Measurements from ENCODE around the gene PRKAG1.
A peak's percentile ranks its signal among the peaks of the same experiment; 100 is the strongest.

Gene PRKAG1

GRCh38 chr12:48996794-48997718, 21.5 kb downstream of the PRKAG1 start:
- TF ChIP-seq CTCF (IDR thresholded peaks at IDR 0.05; ENCODE audit: insufficient read depth, missing control alignments), result peak; percentile 74
- DNase-seq (ENCODE audit: insufficient read length, low spot score) (no peak), FAIRE-seq (no peak)

GRCh38 chr12:48995086-48995879, 23.3 kb downstream of the PRKAG1 start:
- DNase-seq (ENCODE audit: insufficient read length, low spot score) (peak; percentile 100), FAIRE-seq (no peak)
- TF ChIP-seq CTCF (IDR thresholded peaks at IDR 0.05; ENCODE audit: insufficient read depth, missing control alignments), result peak; percentile 77

GRCh38 chr12:48994224-48995085, 24.1 kb downstream of the PRKAG1 start:
- DNase-seq (ENCODE audit: insufficient read length, low spot score) (no peak), FAIRE-seq (no peak)
- no peak for TF ChIP-seq CTCF (IDR thresholded peaks at IDR 0.05; ENCODE audit: insufficient read depth, missing control alignments)

GRCh38 chr12:48993787-48994186, 24.8 kb downstream of the PRKAG1 start:
- FAIRE-seq, result no peak
- TF ChIP-seq CTCF (IDR thresholded peaks at IDR 0.05; ENCODE audit: insufficient read depth, missing control alignments), result no peak

GRCh38 chr12:48991247-48992050, 27.1 kb downstream of the PRKAG1 start:
- DNase-seq (ENCODE audit: insufficient read length, low spot score) (no peak), FAIRE-seq (no peak)
- TF ChIP-seq CTCF (IDR thresholded peaks at IDR 0.05; ENCODE audit: insufficient read depth, missing control alignments), result no peak

More at GRCh38 chr12:48993787-48994186, 24.8 kb downstream of the PRKAG1 start:
- no peak for DNase-seq (ENCODE audit: insufficient read length, low spot score)

- DNase-seq (ENCODE audit: insufficient read length, low spot score) (no peak), FAIRE-seq (no peak)
- TF ChIP-seq CTCF (IDR thresholded peaks at IDR 0.05; ENCODE audit: insufficient read depth, missing control alignments), result no peak
Measured at GRCh38 chr12:48990552-48990951, 28.0 kb downstream of the PRKAG1 start.

Data from D721Med (cell line).